Measurements from ENCODE around the gene TRABD2B. TPM values are rescaled to one million over a fixed set of nuclear protein-coding genes. Genes with fewer than 3 reads are reported as not detected.

TRABD2B gene
- total RNA-seq, 1 donor from 2014 or later = 0.89 TPM

DNA sequence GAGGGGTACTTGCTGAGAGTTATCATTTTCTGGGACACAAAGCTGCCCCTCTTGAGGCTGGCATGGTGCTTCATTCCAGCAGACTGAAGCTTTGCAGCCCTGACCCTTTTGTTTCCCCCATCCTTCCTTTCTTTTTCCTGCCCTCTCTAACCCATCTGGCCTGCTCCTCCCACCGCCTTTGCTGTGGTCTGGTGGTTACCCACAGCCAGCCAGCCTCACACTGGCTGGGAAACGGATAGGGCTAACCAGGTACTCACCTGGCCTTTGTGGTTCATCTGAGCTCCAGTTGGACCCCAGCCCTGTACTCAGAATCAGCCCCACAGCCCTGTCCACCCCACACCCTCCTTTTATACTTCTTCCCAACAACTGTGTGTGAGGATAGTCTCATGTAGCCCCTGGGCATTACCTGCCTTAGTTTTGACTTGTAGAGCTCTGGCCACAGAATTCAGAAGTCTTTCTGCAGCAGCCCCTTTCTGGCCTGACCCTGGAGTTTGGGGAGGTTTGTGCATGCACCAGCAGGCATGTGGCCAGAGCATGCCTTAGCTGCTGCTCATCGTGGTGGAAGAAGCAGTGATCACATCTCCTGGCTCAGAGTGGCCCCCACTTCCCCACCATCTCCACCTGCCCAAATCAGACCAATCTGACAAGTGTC, 138.0 kb downstream of the TRABD2B start:
- Histone ChIP-seq H3K27me3 (ENCODE audit: insufficient read depth, low read length) (no peaks in the 10 kb centered on the region), H2AFZ (ENCODE audit: low read depth, low read length) (no peak overlapping the region), H3K9ac (ENCODE audit: low read length) (no peak overlapping the region), H3K4me1 (ENCODE audit: insufficient read depth, low read length) (no peaks in the 10 kb centered on the region), H4K20me1 (ENCODE audit: insufficient read depth, low read length) (no peaks in the 10 kb centered on the region), H3K9me3 (ENCODE audit: insufficient read depth, low read depth, low read length) (no peaks in the 10 kb centered on the region), H3K4me2 (ENCODE audit: low read length) (no peak overlapping the region), H3K79me2 (ENCODE audit: insufficient read depth, low read length) (no peaks in the 10 kb centered on the region), H3K36me3 (ENCODE audit: insufficient read depth, low read length) (no peaks in the 10 kb centered on the region), H3K27ac (ENCODE audit: low read depth, low read length) (no peak overlapping the region), H3K4me3 (ENCODE audit: insufficient read depth, low read depth, low read length) (no peak overlapping the region)
- TF ChIP-seq, protein P1, sequence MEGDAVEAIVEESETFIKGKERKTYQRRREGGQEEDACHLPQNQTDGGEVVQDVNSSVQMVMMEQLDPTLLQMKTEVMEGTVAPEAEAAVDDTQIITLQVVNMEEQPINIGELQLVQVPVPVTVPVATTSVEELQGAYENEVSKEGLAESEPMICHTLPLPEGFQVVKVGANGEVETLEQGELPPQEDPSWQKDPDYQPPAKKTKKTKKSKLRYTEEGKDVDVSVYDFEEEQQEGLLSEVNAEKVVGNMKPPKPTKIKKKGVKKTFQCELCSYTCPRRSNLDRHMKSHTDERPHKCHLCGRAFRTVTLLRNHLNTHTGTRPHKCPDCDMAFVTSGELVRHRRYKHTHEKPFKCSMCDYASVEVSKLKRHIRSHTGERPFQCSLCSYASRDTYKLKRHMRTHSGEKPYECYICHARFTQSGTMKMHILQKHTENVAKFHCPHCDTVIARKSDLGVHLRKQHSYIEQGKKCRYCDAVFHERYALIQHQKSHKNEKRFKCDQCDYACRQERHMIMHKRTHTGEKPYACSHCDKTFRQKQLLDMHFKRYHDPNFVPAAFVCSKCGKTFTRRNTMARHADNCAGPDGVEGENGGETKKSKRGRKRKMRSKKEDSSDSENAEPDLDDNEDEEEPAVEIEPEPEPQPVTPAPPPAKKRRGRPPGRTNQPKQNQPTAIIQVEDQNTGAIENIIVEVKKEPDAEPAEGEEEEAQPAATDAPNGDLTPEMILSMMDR (IDR thresholded peaks at IDR 0.05; ENCODE audit: insufficient read depth, low read depth, low read length) = no peak
- no peak for TF ChIP-seq EZH2 (IDR thresholded peaks at IDR 0.05; ENCODE audit: insufficient read depth, low read length)
- H3K27me3 Mint-ChIP-seq (ENCODE audit: low read depth, unreplicated experiment) = peaks cover 36% of the 10 kb centered on the region
- no peak overlapping the region for H3K4me3 Mint-ChIP-seq (ENCODE audit: unreplicated experiment)
- H3K27ac Mint-ChIP-seq (ENCODE audit: unreplicated experiment) = peak overlapping the region; percentile 41
- DNase-seq (ENCODE audit: low read depth) = no peak
- peaks cover 8% of the 10 kb centered on the region for H3K4me1 Mint-ChIP-seq (ENCODE audit: low read depth, unreplicated experiment)
- no peaks in the 10 kb centered on the region for H3K36me3 Mint-ChIP-seq (ENCODE audit: low read depth, unreplicated experiment)
- no peaks in the 10 kb centered on the region for H3K9me3 Mint-ChIP-seq (ENCODE audit: unreplicated experiment)
- no peak for FAIRE-seq

DNA sequence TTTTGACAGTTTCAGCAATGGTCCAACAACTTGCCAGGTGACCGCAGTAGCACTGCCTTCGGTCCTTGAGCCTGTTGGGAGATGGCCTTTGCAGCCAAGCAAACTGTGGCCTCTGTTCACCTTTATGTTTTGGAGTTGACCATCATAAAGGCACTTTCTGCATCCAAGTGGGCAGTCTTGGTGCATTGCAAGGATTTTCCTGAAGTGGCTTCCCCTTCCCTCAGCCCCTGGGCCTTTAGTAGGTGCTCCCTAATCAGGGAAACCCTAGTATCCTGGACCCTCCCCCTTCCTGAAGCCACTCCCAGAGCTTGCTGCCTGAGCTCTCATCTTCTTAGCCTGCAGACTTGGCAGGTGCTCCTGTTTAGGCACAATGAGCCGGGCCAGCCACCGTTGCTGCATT, 140.2 kb downstream of the TRABD2B start:
- H3K36me3 ChIP-seq (ENCODE audit: insufficient read depth, low read length) = no peaks in the 10 kb centered on the region
- Mint-ChIP-seq H3K4me3 (ENCODE audit: unreplicated experiment) (no peak overlapping the region), H3K4me1 (ENCODE audit: low read depth, unreplicated experiment) (peaks cover 8% of the 10 kb centered on the region), H3K27ac (ENCODE audit: unreplicated experiment) (no peak overlapping the region), H3K9me3 (ENCODE audit: unreplicated experiment) (no peaks in the 10 kb centered on the region), H3K27me3 (ENCODE audit: low read depth, unreplicated experiment) (peaks cover 45% of the 10 kb centered on the region), H3K36me3 (ENCODE audit: low read depth, unreplicated experiment) (no peaks in the 10 kb centered on the region)
- no peak overlapping the region for H3K9ac ChIP-seq (ENCODE audit: low read length)
- no peaks in the 10 kb centered on the region for H3K27me3 ChIP-seq (ENCODE audit: insufficient read depth, low read length)
- H3K4me1 ChIP-seq (ENCODE audit: insufficient read depth, low read length) = no peaks in the 10 kb centered on the region
- no peak overlapping the region for H3K4me3 ChIP-seq (ENCODE audit: insufficient read depth, low read depth, low read length)
- H3K9me3 ChIP-seq (ENCODE audit: insufficient read depth, low read depth, low read length) = no peaks in the 10 kb centered on the region
- no peak overlapping the region for H2AFZ ChIP-seq (ENCODE audit: low read depth, low read length)
- FAIRE-seq (no peak), DNase-seq (ENCODE audit: low read depth) (no peak)
- no peaks in the 10 kb centered on the region for H3K79me2 ChIP-seq (ENCODE audit: insufficient read depth, low read length)
- no peak overlapping the region for H3K4me2 ChIP-seq (ENCODE audit: low read length)
- no peak overlapping the region for H3K27ac ChIP-seq (ENCODE audit: low read depth, low read length)
- H4K20me1 ChIP-seq (ENCODE audit: insufficient read depth, low read length) = no peaks in the 10 kb centered on the region
- TF ChIP-seq, protein P1 (IDR thresholded peaks at IDR 0.05; ENCODE audit: insufficient read depth, low read depth, low read length) = no peak
- TF ChIP-seq EZH2 (IDR thresholded peaks at IDR 0.05; ENCODE audit: insufficient read depth, low read length) = no peak

DNA sequence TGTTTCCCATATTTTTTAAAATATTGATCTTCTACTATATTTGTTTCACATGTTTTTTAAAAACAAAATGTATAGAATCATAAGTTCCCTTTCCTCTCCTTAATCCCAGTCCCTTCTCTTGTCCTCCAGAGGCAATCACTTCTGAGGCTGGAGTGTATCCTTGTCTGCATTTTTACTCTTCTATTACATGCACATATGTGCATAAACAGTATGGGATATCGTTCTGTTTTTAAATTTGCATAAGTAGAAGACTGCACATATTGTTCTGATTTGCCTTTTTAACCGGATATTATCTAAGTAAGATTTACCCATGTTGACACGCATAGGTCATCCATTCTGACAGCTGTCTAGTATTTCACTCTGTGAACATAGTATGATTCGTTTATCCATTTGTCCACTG, 142.0 kb downstream of the TRABD2B start:
- FAIRE-seq = no peak
- Histone ChIP-seq H3K79me2 (ENCODE audit: insufficient read depth, low read length) (no peaks in the 10 kb centered on the region), H3K4me1 (ENCODE audit: insufficient read depth, low read length) (no peaks in the 10 kb centered on the region), H3K9me3 (ENCODE audit: insufficient read depth, low read depth, low read length) (no peaks in the 10 kb centered on the region), H4K20me1 (ENCODE audit: insufficient read depth, low read length) (no peaks in the 10 kb centered on the region), H3K27ac (ENCODE audit: low read depth, low read length) (no peak overlapping the region), H3K27me3 (ENCODE audit: insufficient read depth, low read length) (no peaks in the 10 kb centered on the region), H3K4me3 (ENCODE audit: insufficient read depth, low read depth, low read length) (no peak overlapping the region), H3K36me3 (ENCODE audit: insufficient read depth, low read length) (no peaks in the 10 kb centered on the region), H3K4me2 (ENCODE audit: low read length) (no peak overlapping the region), H2AFZ (ENCODE audit: low read depth, low read length) (no peak overlapping the region), H3K9ac (ENCODE audit: low read length) (no peak overlapping the region)
- TF ChIP-seq, protein P1 (IDR thresholded peaks at IDR 0.05; ENCODE audit: insufficient read depth, low read depth, low read length) = no peak
- no peak for TF ChIP-seq EZH2 (IDR thresholded peaks at IDR 0.05; ENCODE audit: insufficient read depth, low read length)
- Mint-ChIP-seq H3K4me3 (ENCODE audit: unreplicated experiment) (no peak overlapping the region), H3K9me3 (ENCODE audit: unreplicated experiment) (no peaks in the 10 kb centered on the region), H3K27ac (ENCODE audit: unreplicated experiment) (no peak overlapping the region), H3K27me3 (ENCODE audit: low read depth, unreplicated experiment) (peaks cover 44% of the 10 kb centered on the region), H3K4me1 (ENCODE audit: low read depth, unreplicated experiment) (peaks cover 8% of the 10 kb centered on the region), H3K36me3 (ENCODE audit: low read depth, unreplicated experiment) (no peaks in the 10 kb centered on the region)
- no peak for DNase-seq (ENCODE audit: low read depth)
